Glomerular visceral epithelial cell (primary cell): ENCODE results near the gene CUL9.

Experiments used
- DNase-seq: peaks from one replicate; pipeline ENCODE4 v3.0.0-alpha.2; 2016; ENCODE audit errors: extremely low spot score

The CUL9 gene

DNA sequence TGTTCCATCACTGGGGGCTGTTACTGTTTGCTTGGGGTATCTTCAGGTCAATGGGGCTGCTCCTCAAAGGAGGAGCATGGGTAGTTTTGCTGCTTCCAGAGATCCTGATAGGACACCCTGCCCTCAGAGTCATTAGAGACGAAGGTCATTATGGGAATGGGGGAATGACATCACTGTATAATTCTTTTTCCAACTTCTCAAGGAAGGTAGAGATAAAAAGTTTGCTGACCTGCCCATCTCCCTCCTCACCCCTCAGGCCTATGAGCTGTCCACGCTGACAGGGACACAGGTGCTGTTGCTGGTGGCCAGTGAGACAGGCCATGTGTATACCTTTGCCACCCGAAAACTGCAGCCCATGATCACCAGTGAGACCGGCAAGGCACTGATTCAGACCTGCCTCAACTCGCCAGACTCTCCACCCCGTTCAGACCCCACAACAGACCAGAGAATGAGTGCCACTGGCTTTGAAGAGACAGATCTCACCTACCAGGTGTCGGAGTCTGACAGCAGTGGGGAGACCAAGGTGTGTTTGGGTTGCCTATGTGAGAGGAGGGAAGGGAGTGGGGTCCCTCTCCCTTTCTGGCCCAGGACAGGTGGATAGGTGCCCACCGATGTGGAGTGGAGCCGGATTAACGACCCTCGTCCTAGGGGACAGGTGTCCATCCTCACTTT lies 8.3 kb upstream of the CUL9 start:
- no peak for DNase-seq

GRCh38 chr6:43174263-43175112 lies 7.5 kb upstream of the CUL9 start:
- peak; percentile 99 for DNase-seq

GRCh38 chr6:43175676-43176422 lies 6.1 kb upstream of the CUL9 start:
- no peak for DNase-seq

- DNase-seq, result no peak
Observed at GRCh38 chr6:43176423-43176786, 5.6 kb upstream of the CUL9 start.

DNA sequence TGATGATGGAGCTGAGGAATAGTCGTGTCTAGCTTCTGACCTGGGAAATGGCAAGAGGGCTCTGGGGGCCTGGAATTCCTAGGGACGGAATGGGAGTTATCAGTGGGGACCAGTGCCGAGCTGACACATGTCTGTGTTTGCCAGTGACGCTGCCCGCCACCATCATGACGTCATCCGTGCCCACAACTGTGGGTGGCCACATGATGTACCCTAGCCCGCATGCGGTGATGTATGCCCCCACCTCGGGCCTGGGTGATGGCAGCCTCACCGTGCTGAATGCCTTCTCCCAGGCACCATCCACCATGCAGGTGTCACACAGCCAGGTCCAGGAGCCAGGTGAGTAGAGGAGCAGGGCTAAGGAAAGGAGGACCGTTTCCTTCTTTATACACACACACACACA lies 3.8 kb upstream of the CUL9 start:
- DNase-seq, result no peak

- DNase-seq, result no peak
Observed at GRCh38 chr6:43178951-43179830, 2.8 kb upstream of the CUL9 start.

DNA sequence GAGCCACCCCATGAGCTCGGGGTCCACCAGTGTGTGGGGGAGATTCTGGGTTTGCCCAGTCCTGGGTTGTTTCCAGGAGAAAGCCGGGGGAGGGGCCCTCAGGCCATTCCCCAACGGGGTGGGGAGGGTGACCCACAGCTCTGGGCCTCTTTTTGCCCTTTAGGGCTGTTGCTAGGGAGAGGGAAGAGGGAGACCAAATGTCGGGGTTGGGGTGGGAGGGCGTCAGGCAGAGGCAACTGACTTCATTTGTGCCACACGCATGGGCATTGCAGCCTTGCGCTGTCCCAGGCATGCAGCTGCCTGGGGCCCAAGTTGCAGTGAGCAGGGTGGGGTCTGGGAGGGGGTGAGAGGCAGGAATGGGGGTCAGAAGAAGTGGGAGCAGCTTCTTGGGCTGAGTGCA lies 1.9 kb upstream of the CUL9 start:
- DNase-seq, result no peak

- no peak for DNase-seq
Observed at GRCh38 chr6:43180985-43181384, 1.0 kb upstream of the CUL9 start.

- no peak for DNase-seq
Observed at GRCh38 chr6:43181621-43181941, 415 bp upstream of the CUL9 start.

DNA sequence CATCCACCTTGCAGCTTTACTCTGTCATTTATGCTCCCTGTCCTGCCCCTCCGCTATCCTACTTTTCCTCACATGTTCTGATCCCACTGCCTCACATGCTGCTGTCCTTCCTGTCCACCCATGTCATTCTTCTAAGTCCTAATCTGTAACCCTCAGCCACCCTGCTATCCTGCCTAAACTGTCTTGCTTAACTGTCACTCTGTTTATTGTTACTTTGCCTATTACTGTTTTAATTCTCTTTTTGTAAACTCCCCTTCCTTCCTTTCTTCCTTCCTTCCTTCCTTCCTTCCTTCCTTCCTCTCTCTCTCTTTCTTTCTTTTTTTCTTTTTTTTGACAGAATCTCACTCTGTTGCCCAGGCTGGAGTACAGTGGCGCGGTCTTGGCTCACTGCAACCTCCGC lies 1.4 kb downstream of the CUL9 start:
- DNase-seq, result no peak

GRCh38 chr6:43184268-43184985 lies 2.4 kb downstream of the CUL9 start:
- DNase-seq, result no peak

DNA sequence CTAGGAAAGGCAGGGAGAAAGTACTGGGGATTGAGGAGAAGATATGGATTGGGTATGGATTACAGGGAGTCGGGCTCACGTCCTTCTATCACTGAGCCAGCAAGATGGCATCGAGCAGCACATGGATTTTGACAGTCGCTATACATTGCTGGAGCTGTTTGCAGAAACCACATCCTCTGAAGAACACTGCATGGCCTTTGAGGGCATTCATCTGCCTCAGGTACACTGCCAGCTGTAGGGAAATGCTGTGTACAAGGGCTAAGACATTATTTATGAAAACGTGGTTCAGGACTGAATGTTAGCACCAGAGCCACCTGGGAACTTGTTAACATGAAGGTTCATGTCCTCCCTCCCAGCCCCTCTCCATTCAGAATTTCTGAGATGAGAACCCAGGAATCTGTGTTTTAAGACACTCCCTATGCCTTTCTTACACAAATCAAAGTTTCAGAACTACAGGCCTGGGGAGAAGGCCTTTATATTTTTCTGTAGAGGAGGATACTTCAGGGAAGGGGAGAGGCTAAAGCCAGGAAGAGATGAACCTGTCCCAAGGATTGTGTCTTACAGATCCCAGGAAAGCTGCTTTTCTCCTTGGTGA lies 3.5 kb downstream of the CUL9 start:
- DNase-seq, result no peak

DNA sequence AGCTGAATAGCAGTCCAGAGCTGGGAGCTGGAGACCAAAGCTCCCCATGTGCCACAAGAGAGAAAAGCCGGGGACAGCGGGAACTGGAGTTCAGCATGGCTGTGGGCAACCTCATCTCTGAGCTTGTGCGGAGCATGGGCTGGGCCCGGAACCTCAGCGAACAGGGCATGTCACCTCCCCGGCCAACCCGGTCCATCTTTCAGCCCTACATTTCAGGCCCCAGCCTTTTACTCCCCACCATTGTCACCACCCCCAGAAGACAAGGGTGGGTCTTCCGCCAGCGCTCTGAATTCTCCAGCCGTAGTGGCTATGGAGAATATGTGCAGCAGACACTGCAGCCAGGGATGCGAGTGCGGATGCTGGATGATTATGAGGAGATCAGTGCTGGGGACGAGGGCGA lies 4.0 kb downstream of the CUL9 start:
- no peak for DNase-seq

DNA sequence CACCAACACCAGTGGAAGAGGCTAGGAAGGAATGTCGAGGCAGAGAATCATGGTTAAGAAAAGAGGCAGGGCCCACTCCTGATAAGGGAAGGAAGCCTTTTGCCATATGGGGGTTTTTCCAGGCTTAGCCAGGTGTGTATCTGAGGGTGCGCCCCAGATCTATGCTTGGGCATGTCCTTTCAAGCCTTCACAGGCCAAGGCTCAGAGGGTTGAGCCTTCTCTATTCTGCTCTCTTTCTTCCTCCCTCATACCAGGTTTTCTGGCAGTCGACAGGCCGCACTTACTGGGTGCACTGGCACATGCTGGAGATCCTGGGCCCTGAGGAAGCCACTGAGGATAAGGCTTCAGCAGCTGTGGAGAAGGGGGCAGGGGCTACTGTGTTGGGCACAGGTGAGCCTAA lies 4.7 kb downstream of the CUL9 start:
- no peak for DNase-seq

GRCh38 chr6:43187821-43188220 lies 5.8 kb downstream of the CUL9 start:
- no peak for DNase-seq

GRCh38 chr6:43188426-43188825 lies 6.4 kb downstream of the CUL9 start:
- DNase-seq, result no peak

GRCh38 chr6:43189776-43190304 lies 7.8 kb downstream of the CUL9 start:
- no peak for DNase-seq

DNA sequence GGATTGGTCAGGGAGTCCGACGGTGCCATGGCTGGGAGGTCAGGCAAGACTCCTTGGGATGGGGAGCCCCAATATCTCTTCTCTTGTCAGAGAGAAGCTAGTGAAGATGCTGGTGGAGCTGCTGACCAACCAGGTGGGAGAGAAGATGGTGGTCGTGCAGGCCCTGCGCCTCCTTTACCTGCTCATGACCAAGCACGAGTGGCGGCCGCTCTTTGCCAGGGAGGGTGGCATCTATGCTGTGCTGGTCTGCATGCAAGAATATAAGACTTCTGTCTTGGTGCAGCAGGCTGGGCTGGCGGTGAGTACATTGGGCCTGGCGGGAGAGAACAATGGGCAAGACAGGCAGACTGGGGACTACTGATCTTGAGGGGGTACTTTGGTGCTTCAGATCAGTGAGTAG lies 10.9 kb downstream of the CUL9 start:
- DNase-seq, result no peak

GRCh38 chr6:43193929-43194328 lies 11.9 kb downstream of the CUL9 start:
- DNase-seq, result no peak

- no peak for DNase-seq
Observed at GRCh38 chr6:43196337-43196736, 14.3 kb downstream of the CUL9 start.

GRCh38 chr6:43199912-43200311 lies 17.9 kb downstream of the CUL9 start:
- no peak for DNase-seq
